HG03045 (cell line): ENCODE measurements around the gene MESP1.
"Not testable (repeated sequence)": the region's sequence is repeated elsewhere in the genome, so short reads cannot be mapped to it uniquely, and the experiment has no call there.

ENCODE experiments used
- ATAC-seq: cut with Tn5 transposase; IDR thresholded peaks from one replicate; pipeline ENCODE4 v1.9.1; 2021; ENCODE audit warnings: mild to moderate bottlenecking, moderate library complexity; ENCODE audit not compliant: unreplicated experiment

MESP1 gene

DNA sequence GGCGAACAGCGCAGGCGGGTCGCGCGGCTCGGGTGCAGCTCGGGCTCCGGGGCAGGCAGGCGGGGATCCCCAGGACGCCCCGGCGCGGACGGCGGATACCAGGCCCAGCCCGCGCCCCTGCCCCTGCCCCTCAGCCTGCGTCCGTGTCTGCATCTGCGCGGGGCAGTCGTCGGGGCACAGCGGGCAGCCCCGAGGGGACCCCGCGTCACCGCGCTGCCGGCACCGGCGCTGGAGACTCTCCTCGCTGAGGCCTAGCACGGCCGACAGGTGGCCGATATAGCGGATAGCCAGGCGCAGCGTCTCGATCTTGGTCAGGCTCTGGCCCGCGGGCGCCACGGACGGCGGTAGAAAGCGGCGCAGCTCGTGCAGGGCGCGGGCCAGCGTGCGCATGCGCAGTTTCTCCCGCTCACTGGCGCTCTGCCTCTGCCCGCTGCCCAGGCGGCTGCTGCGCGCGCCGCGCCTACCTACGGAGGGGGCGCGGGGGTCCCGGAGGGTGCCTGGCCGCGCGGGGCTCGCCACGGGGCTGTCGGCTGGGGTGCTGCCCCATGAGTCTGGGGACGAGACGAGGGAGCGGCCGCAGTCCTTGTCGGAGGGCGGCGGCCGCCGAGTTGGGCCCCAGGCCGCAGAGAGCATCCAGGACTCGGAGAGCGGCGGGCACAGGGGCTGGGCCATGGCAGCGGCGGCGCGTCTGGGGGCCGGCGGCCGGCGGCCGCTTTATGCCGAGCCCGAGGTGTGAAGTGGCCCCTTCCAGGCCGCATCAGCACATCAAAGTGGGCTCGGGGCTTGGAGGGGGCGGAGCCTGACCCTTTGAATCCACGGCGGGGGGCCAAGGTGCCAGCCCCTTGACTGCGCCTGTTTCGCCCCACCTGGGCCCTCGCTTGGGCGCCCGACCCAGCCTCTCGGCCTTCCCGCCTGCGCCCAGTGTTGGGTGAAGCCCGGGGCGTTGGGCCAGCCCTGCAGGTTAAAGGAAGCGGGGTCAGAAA is at the start of gene MESP1:
TSS of gene MESP1 (minus strand) at position 690 of the 983 bp plus-strand sequence. CDS start at position 672, 18 bp downstream.
- peak; percentile 94 for ATAC-seq

GRCh38 chr15:89799918-89800498 is 49.0 kb upstream of the MESP1 start:
- ATAC-seq = no peak

DNA sequence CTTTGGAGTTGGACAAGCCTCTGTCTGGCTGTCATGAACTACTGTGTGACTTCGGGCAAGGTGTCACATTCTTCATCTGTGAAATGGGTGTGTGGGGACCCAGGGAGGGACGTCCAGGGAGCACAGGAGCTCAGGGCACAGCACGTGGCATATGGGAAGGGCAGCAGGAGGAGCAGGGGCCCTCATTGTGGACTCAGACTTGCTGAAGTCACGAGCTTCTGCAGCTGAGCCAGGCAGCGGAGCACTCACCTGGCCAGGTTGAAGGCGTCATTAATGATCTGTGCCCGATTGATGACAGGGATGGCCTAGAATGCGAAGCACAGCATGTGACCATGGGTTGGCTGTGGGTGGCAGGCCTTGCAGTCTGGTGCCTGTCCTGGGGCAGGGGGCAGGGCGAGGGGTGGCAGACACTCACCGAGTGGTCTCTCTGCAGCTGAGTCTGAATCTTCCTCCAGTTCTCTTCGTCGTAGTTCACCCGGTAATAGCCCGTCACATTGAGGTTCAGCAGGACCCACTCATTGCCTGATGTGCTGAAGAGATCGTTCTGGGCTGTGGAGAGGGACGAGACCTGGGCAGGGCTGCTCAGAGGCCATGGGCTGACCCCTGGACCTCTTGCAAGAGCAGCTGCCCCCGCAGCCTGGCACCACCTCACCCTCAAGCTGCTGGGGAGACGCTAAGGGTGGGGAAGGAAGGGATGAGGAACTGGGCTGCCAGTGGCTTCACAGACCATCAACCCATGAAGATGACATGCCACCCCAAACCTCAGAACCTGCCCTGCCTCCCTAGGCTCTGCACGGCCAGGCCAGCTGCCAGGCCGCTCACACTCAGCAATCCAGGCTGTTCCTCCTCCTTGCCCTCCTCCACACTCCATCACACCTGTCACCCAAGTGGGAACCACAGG is 48.2 kb upstream of the MESP1 start:
- ATAC-seq = no peak

DNA sequence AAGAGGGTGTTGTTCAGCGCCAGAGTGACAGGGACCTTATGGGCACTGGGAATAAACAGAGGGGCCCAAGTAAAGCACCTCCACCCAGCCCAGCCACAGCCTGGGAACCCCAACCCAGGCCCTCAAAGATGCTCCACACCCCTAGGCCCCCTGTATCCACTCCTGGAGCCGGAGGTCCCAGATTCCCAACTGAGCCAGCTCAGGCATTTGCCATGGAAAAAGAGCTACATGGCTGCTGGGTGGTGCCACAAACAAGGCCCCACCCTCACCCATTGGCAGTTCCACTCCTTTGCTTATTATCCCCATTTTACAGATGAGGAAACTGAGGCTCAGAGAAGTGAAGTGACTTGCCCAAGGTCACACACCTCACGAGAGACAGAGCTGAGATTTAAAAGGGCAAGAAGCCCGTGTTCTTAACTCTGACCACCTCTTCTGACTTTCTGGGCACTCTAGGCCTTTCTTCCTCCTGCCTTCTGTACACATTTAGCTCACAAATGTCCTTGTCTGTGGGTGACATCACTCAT is 46.7 kb upstream of the MESP1 start:
- ATAC-seq = no peak

DNA sequence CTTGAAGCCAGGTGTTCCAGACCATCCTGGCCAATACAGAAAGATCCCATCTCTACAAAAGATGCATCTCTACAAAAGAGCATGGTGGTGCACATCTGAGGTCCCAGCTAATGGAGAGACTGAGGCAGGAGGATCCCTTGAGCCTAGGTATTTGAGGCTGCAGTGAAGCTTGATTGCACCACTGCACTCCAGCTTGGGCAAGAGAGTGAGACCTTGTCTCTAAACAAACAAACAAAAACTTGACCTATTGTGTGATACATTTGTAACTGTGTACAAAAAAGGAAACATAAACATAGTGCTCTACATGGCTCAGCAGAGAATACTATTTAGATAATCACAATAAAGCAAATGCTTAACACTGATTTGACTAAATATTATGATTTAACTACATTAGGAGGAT is 44.9 kb upstream of the MESP1 start:
- ATAC-seq = no peak

- ATAC-seq = no peak
These were observed 43.7 kb upstream of the MESP1 start for GRCh38 chr15:89794627-89795241.

DNA sequence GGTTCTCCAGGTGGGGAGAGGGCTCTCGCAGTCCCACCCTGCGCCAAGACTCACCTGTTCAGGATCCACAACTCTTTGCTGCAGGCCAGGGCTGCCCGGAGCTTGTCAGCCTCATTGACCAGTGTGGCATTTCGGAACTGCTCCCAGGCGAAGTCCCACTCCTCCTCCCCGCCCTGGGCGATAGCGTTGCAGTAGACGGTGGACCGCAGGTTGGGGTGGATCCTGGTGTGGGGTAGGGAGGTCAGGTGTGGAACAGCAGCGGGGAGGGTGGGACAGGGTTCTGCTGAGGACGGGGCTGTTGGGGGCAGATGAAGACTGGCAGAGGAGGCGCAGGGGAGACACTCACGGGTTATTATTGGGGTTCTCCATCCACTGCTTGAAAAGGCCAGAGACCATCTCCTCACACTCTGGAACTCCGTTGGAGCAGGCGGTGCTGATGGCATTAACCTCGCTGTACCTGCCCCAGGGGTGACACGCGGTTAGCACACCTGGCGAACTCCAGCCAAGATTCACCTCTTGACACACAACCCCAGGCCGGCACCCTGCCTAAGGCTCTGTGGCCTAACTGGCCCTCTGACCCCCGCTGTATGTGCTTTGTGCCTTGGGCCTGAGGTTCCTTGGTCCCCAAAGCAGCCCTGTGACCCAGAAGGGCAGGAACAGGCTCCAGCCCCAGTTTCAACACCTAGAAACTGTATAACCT is 41.2 kb upstream of the MESP1 start:
- no peak for ATAC-seq

- ATAC-seq = no peak
These were observed 39.6 kb upstream of the MESP1 start for GRCh38 chr15:89790661-89791060.

- no peak for ATAC-seq
These were observed 39.2 kb upstream of the MESP1 start for GRCh38 chr15:89790206-89790605.

DNA sequence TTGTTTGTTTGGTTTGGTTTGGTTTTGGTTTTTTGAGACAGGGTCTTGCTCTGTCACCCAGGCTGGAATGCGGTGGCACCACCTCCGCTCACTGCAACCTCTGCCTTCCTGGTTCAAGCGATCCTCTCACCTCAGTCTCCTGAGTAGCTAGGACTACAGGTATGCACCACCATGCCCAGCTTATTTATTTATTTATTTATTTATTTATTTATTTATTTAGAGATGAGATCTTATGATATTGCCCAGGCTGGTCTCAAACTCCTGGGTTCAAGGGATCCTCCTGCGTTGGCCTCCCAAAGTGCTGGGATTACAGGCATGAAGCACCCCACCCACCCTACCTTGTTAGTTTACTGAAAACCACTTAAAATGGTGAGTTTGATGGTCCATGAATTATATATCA is 37.5 kb upstream of the MESP1 start:
- not testable (repeated sequence) for ATAC-seq

DNA sequence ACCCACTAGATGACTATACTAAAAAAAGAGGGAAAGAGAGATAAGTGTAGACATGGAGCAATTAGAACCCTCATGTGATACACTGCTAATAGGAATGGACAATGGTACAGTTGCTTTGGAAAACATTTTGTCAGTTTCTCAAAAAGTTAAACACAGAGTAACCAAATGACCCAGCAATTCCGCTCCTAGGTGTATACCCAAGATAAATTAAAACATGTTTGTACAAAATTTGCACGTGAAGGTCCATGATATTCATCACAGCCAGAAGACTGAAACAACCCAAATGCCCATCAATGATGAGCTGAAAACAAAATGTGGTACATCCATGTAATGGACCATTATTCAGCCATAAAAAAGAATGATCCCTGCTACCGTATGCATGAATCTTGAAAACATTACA is 36.9 kb upstream of the MESP1 start:
- no peak for ATAC-seq

- no peak for ATAC-seq
These were observed 34.7 kb upstream of the MESP1 start for GRCh38 chr15:89785774-89786140.

- ATAC-seq = no peak
These were observed 34.2 kb upstream of the MESP1 start for GRCh38 chr15:89785064-89785773.

- no peak for ATAC-seq
These were observed 33.6 kb upstream of the MESP1 start for GRCh38 chr15:89784686-89784960.

- no peak for ATAC-seq
These were observed 33.0 kb upstream of the MESP1 start for GRCh38 chr15:89783861-89784685.

- ATAC-seq = no peak
These were observed 32.2 kb upstream of the MESP1 start for GRCh38 chr15:89783111-89783860.

GRCh38 chr15:89782619-89782950 is 31.5 kb upstream of the MESP1 start:
- ATAC-seq = not testable (repeated sequence)
